HEK293T (cell line): ENCODE measurements around the gene ACD.

Source experiments
- CTBP1 ChIP-seq: fragments of 450-650 bp; IDR thresholded peaks from 2 replicates; pipeline ENCODE4 v1.6.1; 2016; ENCODE audit warnings: borderline replicate concordance
- SP1 ChIP-seq: fragments of 450-650 bp; IDR thresholded peaks from 2 replicates; pipeline ENCODE4 v1.6.1; 2017
- SUZ12 ChIP-seq: fragments of 450-650 bp; IDR thresholded peaks from 2 replicates; pipeline ENCODE4 v1.6.1; 2016; ENCODE audit warnings: mild to moderate bottlenecking
- TF ChIP-seq, protein P1 (sequence below): fragments of 450-650 bp; IDR thresholded peaks from 2 replicates; pipeline ENCODE4 v1.6.1; 2016

DNA sequence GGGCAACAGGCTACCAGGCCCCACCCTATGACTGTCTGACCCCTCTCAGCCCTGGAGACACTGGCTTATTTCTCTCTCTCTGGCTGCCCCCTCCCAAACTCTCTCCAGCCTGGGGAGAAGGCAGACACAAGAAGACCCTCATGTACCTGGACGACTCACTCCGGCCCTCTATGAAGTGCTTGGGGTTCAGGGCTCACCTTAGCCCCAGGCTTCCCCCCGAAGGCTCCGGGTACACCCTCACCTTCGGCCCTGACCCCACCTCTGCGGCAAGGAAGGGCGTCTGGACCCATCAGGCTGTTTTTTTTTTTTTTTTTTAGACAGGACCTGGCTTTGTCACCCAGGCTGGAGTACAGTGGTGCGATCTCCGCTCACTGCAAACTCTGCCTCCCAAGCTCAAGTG is 16.0 kb downstream of the ACD start:
- TF ChIP-seq SUZ12 (no peak), CTBP1 (no peak), SP1 (no peak)
- TF ChIP-seq, protein P1, sequence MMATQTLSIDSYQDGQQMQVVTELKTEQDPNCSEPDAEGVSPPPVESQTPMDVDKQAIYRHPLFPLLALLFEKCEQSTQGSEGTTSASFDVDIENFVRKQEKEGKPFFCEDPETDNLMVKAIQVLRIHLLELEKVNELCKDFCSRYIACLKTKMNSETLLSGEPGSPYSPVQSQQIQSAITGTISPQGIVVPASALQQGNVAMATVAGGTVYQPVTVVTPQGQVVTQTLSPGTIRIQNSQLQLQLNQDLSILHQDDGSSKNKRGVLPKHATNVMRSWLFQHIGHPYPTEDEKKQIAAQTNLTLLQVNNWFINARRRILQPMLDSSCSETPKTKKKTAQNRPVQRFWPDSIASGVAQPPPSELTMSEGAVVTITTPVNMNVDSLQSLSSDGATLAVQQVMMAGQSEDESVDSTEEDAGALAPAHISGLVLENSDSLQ = no peak
